Activated T-cell treated with anti-CD3 and anti-CD28 coated beads, Interleukin-2, amount 50 U/mL, for 1 hour (primary cell): Measurements from ENCODE around the gene MTERF1.

Experiments used
- DNase-seq: peaks from one replicate; pipeline ENCODE4 v3.0.0-alpha.2; 2020

Gene MTERF1

GRCh38 chr7:91827169-91827568 lies 53.3 kb downstream of the MTERF1 start:
- no peak for DNase-seq

DNA sequence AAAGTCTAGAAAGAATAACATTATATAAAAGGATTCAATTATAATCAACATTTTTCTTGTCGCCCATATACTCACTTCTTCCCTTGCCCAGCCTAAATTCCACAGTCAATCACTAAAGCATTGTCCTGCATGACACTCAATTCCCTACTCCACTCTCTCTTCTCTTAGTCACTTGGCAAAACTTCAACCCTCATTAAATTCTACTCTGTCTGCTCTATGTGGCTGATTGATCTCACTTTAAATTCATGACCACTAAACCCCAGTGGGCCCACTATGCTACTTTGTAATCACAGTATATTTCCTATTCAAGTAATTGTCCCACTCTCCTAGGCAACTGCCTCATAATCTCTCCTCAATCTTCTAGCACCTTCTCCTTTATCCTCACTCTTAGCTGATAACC lies 54.1 kb downstream of the MTERF1 start:
- no peak for DNase-seq

DNA sequence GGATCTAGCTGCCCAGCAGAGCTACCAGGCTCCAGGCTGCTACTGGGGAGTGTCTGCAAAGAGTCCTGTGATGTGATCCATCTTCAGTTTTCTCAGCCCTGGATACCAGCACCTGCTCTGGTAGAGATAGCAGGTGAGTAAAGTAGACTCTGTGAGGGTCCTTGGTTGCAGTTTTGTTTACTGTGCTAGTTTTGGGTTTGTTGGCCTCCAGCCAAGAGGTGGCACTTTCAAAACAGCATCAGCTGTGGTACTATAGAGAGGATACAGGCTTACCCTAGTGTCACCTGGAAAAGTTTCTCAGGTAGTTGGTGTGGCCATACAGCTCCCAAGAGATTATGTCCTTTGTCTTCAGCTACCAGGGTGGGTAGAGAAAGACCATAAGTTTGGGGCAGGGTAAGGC lies 56.3 kb downstream of the MTERF1 start:
- no peak for DNase-seq
